Measurements from ENCODE around the gene MYO1A. TPM values are rescaled to one million over a fixed set of nuclear protein-coding genes. Genes with fewer than 3 reads are reported as not detected.

The MYO1A gene
- total RNA-seq, 1 donor = 0.09 TPM

DNA sequence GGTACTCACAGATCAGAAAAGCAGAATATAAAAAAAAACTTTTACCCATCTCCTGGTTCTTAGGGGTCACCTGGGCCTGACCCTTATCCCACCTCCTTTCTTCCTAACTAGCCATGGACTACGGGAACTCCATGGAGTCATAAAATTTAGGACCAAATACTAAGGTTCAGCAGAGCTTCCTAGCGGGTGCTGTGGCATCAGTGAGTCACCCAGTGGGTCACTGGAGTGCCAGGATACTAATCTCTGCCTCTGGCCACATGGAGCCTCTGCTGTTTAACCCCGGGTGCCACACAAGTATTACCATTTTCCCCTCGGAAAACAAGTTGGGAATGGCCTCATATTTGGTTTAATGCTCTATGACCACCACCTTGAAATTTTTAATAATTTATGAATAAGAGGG lies 50.5 kb downstream of the MYO1A start:
- no peak for DNase-seq (ENCODE audit: low read depth)
- no peak overlapping the region for H3K4me3 ChIP-seq (ENCODE audit: low read depth, low read length)
- TF ChIP-seq, protein P1, sequence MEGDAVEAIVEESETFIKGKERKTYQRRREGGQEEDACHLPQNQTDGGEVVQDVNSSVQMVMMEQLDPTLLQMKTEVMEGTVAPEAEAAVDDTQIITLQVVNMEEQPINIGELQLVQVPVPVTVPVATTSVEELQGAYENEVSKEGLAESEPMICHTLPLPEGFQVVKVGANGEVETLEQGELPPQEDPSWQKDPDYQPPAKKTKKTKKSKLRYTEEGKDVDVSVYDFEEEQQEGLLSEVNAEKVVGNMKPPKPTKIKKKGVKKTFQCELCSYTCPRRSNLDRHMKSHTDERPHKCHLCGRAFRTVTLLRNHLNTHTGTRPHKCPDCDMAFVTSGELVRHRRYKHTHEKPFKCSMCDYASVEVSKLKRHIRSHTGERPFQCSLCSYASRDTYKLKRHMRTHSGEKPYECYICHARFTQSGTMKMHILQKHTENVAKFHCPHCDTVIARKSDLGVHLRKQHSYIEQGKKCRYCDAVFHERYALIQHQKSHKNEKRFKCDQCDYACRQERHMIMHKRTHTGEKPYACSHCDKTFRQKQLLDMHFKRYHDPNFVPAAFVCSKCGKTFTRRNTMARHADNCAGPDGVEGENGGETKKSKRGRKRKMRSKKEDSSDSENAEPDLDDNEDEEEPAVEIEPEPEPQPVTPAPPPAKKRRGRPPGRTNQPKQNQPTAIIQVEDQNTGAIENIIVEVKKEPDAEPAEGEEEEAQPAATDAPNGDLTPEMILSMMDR (IDR thresholded peaks at IDR 0.05; ENCODE audit: insufficient read depth, low read length) = no peak

DNA sequence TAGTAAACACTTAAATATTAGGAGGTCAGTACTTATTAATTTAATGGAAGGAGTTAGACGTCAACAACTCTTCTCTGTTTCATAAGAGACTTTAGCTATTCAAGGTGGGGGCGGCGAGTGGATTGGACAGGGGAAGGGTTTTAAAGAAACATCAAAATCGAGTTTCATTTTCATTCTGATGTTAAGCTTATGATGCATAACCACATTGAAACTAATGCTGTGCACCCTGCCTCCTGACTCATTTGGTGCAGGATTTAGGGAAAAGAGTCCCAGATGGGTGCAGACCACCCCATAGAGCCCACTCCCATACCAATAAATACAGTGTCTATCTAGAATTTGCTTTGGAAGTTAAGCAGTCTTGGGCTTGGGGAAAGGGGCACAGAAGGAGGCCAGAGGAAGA lies 50.9 kb downstream of the MYO1A start:
- TF ChIP-seq, protein P1 (IDR thresholded peaks at IDR 0.05; ENCODE audit: insufficient read depth, low read length) = no peak
- DNase-seq (ENCODE audit: low read depth) = no peak
- no peak overlapping the region for H3K4me3 ChIP-seq (ENCODE audit: low read depth, low read length)

DNA sequence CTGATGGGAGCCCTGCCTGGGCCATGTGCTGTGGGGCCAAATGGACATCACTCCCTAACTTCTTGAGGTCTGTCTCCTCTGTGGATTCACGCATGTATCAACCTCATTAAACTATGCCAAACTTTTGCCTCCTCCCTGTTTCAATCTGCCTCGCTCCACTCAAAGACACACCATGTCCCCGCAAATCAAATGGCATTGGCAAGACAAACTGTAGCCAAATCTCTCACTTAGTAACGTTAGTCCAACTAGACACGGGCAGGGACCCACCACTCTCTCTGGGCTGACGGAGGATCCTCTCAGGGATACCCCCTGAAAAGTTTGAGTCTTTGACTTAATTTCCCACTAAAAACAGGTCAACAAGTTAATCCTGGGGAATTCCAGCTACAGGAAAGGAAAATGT lies 51.6 kb downstream of the MYO1A start:
- no peak overlapping the region for H3K4me3 ChIP-seq (ENCODE audit: low read depth, low read length)
- DNase-seq (ENCODE audit: low read depth) = no peak
- TF ChIP-seq, protein P1 (IDR thresholded peaks at IDR 0.05; ENCODE audit: insufficient read depth, low read length) = no peak

DNA sequence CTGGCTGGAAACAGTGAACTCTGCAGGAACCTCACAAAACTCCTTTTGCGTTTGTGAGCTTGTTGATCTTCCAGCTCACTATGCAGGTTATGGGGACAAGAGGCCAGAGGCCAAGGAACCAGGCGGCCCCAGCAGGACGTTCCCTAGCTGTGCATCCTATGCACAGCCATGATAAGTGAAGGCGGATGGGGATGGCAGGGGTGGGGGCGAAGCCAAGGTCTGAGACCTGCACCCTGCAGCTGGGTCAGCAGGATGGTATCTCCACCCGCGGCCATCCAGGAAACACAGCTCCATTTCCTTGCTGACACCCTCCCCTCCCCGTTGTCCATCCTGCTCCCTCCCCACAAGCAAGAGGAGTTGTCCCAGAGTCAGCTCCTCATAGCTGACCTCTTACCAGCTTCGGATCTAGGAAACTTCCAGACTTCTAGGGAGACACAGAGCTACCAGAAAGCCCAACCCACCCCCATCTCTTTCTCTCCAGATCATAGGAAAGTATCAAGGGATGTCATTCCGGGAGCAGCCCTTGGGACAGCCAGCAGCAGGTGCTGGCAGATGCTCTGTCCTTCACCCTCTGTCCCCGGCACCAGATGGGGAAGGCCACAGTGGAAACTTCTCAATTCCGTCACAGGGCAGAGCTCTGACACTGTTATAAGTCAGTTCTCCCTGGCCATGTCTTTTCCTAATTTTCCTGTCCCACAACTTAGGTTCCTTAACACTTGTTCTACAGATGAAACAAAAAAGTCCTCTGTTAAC lies 53.0 kb downstream of the MYO1A start:
- TF ChIP-seq, protein P1 (IDR thresholded peaks at IDR 0.05; ENCODE audit: insufficient read depth, low read length) = no peak
- H3K4me3 ChIP-seq (ENCODE audit: low read depth, low read length) = no peak overlapping the region
- DNase-seq (ENCODE audit: low read depth) = no peak

DNA sequence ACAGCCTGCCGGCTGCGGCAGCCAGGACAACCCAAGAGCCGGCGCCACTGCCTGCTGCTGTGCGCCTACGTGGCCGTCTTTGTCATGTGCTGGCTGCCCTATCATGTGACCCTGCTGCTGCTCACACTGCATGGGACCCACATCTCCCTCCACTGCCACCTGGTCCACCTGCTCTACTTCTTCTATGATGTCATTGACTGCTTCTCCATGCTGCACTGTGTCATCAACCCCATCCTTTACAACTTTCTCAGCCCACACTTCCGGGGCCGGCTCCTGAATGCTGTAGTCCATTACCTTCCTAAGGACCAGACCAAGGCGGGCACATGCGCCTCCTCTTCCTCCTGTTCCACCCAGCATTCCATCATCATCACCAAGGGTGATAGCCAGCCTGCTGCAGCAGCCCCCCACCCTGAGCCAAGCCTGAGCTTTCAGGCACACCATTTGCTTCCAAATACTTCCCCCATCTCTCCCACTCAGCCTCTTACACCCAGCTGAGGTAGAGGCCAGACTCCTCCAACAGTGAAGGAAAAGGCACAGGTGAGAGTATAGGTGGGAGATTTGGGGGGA lies 53.9 kb downstream of the MYO1A start:
- TF ChIP-seq, protein P1 (IDR thresholded peaks at IDR 0.05; ENCODE audit: insufficient read depth, low read length) = no peak
- DNase-seq (ENCODE audit: low read depth) = no peak
- H3K4me3 ChIP-seq (ENCODE audit: low read depth, low read length) = no peak overlapping the region

DNA sequence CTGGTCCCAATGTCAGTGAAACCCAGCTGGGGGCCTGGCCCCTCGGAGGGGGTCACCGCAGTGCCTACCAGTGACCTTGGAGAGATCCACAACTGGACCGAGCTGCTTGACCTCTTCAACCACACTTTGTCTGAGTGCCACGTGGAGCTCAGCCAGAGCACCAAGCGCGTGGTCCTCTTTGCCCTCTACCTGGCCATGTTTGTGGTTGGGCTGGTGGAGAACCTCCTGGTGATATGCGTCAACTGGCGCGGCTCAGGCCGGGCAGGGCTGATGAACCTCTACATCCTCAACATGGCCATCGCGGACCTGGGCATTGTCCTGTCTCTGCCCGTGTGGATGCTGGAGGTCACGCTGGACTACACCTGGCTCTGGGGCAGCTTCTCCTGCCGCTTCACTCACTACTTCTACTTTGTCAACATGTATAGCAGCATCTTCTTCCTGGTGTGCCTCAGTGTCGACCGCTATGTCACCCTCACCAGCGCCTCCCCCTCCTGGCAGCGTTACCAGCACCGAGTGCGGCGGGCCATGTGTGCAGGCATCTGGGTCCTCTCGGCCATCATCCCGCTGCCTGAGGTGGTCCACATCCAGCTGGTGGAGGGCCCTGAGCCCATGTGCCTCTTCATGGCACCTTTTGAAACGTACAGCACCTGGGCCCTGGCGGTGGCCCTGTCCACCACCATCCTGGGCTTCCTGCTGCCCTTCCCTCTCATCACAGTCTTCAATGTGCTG lies 54.6 kb downstream of the MYO1A start:
- no peak overlapping the region for H3K4me3 ChIP-seq (ENCODE audit: low read depth, low read length)
- TF ChIP-seq, protein P1 (IDR thresholded peaks at IDR 0.05; ENCODE audit: insufficient read depth, low read length) = no peak

More for the DNA sequence above, 54.6 kb downstream of the MYO1A start:
- DNase-seq (ENCODE audit: low read depth) = no peak

All from fibroblast of the aortic adventitia (primary cell).